Ovary (tissue), 3 donors: ENCODE measurements around the gene CCDC33.

Experiments used
- CTCF ChIP-seq, 3 donors: fragments of 450-650 bp in 2 of 3; fragments of 200-600 bp in 1 of 3; IDR thresholded peaks; one replicate each; pipeline versions ENCODE4 v1.5.1 to v1.8.0; 2016 to 2022; ENCODE audit warnings: antibody characterized with exemption in 3 of 3, mild to moderate bottlenecking in 1 of 3
- EP300 ChIP-seq: sonication (generic); formaldehyde crosslinking; IDR thresholded peaks from one replicate; pipeline ENCODE4 v1.6.1; 2017; ENCODE audit warnings: antibody characterized with exemption
- POLR2A ChIP-seq: fragments of 450-650 bp; IDR thresholded peaks from one replicate; pipeline ENCODE4 v1.6.1; 2017; ENCODE audit warnings: antibody characterized with exemption, mild to moderate bottlenecking, moderate library complexity
- donor health status: DM: no; HTN: no; CAD: no.

- TF ChIP-seq CTCF (IDR thresholded peaks at IDR 0.05): no peak
- no peak for TF ChIP-seq POLR2A
- no peak for TF ChIP-seq EP300
Observed at GRCh38 chr15:74343797-74344127, 107.6 kb downstream of the CCDC33 start.
